PC-9 (cell line): ENCODE measurements around the gene ISX. TPM values are rescaled to one million over a fixed set of nuclear protein-coding genes. Genes with fewer than 3 reads are reported as not detected.

Experiments
- BruUV-seq: library from RNA; stranded (reverse); fragments of 400-500 nt; replicated peaks from 2 replicates; lab custom pipeline; 2021; lab: Mats Ljungman, UMichigan
- CTCF ChIA-PET: fragments of 300-600 bp; sonication (Branson Sonifier 250); formaldehyde crosslinking; loops from one replicate; lab custom pipeline; 2022; ENCODE audit warnings: antibody characterized with exemption; lab: Charles Lee
- POLR2A ChIA-PET: fragments of 300-600 bp; sonication (Branson Sonifier 250); formaldehyde crosslinking; loops from one replicate; lab custom pipeline; 2022; ENCODE audit warnings: antibody characterized with exemption; ENCODE audit not compliant: unreplicated experiment; lab: Charles Lee
- DNase-seq, 2 experiments: peaks; one replicate each; pipeline versions ENCODE4 v3.0.0 to v3.0.0-alpha.2; 2015 to 2022; ENCODE audit warnings: mixed read lengths in 1 of 2
- H2AFZ ChIP-seq: fragments of 200-600 bp; sonication (generic); 2 replicates; pipeline ENCODE4 v1.8.1; 2017; ENCODE audit warnings: antibody characterized with exemption
- H3F3A ChIP-seq: fragments of 200-600 bp; sonication (generic); 2 replicates; pipeline ENCODE4 v1.8.1; 2017; ENCODE audit warnings: antibody characterized with exemption, mild to moderate bottlenecking, low read depth; ENCODE audit not compliant: insufficient read depth
- H3K27ac ChIP-seq: fragments of 200-600 bp; sonication (generic); 2 replicates; pipeline ENCODE4 v1.6.1; 2016; ENCODE audit warnings: mixed run types
- H3K27me3 ChIP-seq: fragments of 200-600 bp; sonication (generic); 2 replicates; pipeline ENCODE4 v1.6.1; 2016; ENCODE audit warnings: low read depth, mixed run types; ENCODE audit not compliant: insufficient read depth
- H3K36me3 ChIP-seq: fragments of 200-600 bp; sonication (generic); 2 replicates; pipeline ENCODE4 v1.6.1; 2016; ENCODE audit warnings: low read depth, mixed run types
- H3K4me1 ChIP-seq: fragments of 200-600 bp; sonication (generic); replicated peaks from 2 replicates; pipeline ENCODE4 v1.6.1; 2016; ENCODE audit warnings: mixed run types; ENCODE audit not compliant: insufficient read depth
- H3K4me2 ChIP-seq: fragments of 200-600 bp; sonication (generic); 2 replicates; pipeline ENCODE4 v1.6.1; 2017; ENCODE audit warnings: mixed run types
- H3K4me3 ChIP-seq: fragments of 200-600 bp; sonication (generic); 2 replicates; pipeline ENCODE4 v1.6.1; 2016; ENCODE audit warnings: mixed run types
- H3K79me2 ChIP-seq: fragments of 200-600 bp; sonication (generic); 2 replicates; pipeline ENCODE4 v1.6.1; 2017; ENCODE audit warnings: low read depth, mixed run types
- H3K9me2 ChIP-seq: fragments of 200-600 bp; sonication (generic); 2 replicates; pipeline ENCODE4 v1.8.1; 2017; ENCODE audit warnings: mild to moderate bottlenecking; ENCODE audit not compliant: insufficient read depth
- H3K9me3 ChIP-seq: fragments of 200-600 bp; sonication (generic); 2 replicates; pipeline ENCODE4 v1.8.1; 2016; ENCODE audit warnings: low read depth; ENCODE audit not compliant: insufficient read depth
- H4K20me1 ChIP-seq: fragments of 200-600 bp; sonication (generic); 2 replicates; pipeline ENCODE4 v1.8.1; 2017; ENCODE audit not compliant: insufficient read depth
- CTCF ChIP-seq: fragments of 200-600 bp; sonication (generic); conservative IDR thresholded peaks from 2 replicates; pipeline ENCODE4 v1.6.1; 2017; ENCODE audit warnings: mixed run types, antibody characterized with exemption, mild to moderate bottlenecking, moderate library complexity
- EZH2 ChIP-seq: fragments of 200-600 bp; sonication (generic); IDR thresholded peaks from 2 replicates; pipeline ENCODE4 v1.8.0; 2017; ENCODE audit warnings: antibody characterized with exemption, low read depth
- intact Hi-C: fragments of 100-400 bp; cut with micrococcal nuclease; formaldehyde crosslinking; loops from one replicate; pipeline ENCODE4 v1.10.0; 2022; ENCODE audit not compliant: unreplicated experiment
- total RNA-seq: library from RNA; stranded (reverse); gene quantifications from 2 replicates; pipeline ENCODE4 v1.2.3, GENCODE V29; 2021

ISX gene
- total RNA-seq, 1 experiment from 2014 or later: not detected

- POLR2A ChIA-PET: no interaction called here
- H3K9me2 ChIP-seq: no peaks in the 10 kb centered on the region
These were observed 68.7 kb downstream of the ISX start for GRCh38 chr22:35134637-35135036.

DNA sequence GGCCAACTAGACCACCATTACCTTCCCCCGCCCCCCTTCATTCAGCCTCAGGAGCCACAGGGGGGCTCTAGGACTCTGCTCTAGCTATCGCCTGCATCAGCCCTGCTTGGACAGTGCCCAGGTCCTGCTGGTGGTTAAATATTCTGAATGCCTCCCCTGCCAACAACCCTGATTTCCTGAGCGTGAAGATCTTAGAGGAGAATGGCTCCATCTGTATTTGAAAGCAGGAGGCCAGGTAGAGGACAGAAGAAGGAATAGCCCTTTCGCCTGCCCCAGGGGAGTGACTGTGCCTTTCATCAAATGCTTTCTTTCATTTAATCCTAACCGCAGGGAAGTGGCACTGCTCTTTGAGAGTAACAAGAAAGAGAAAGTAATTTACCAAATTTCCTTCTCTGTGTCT is 69.2 kb downstream of the ISX start:
- H3K9me3 ChIP-seq: no peaks in the 10 kb centered on the region
- intact Hi-C loops: no loop called here
- H3K36me3 ChIP-seq: no peaks in the 10 kb centered on the region
- H2AFZ ChIP-seq: no peak overlapping the region
- H3K4me2 ChIP-seq: no peak overlapping the region
- no peaks in the 10 kb centered on the region for H3F3A ChIP-seq
- no peak for TF ChIP-seq EZH2
- no peak for TF ChIP-seq CTCF
- H3K4me1 ChIP-seq: no peaks in the 10 kb centered on the region
- no TSS peak for BruUV-seq
- H3K4me3 ChIP-seq: no peak overlapping the region
- H4K20me1 ChIP-seq: no peaks in the 10 kb centered on the region
- no peaks in the 10 kb centered on the region for H3K9me2 ChIP-seq
- ChIA-PET CTCF (no interaction called here), POLR2A (no interaction called here)
- H3K27me3 ChIP-seq: peaks cover 61% of the 10 kb centered on the region
- no peaks in the 10 kb centered on the region for H3K79me2 ChIP-seq
- no peak for DNase-seq
- H3K27ac ChIP-seq: no peak overlapping the region

More at GRCh38 chr22:35134637-35135036, 68.7 kb downstream of the ISX start:
- no peaks in the 10 kb centered on the region for H3K4me1 ChIP-seq
- H3K36me3 ChIP-seq: no peaks in the 10 kb centered on the region
- TF ChIP-seq EZH2: no peak
- TF ChIP-seq CTCF: no peak
- H3K27me3 ChIP-seq: peaks cover 61% of the 10 kb centered on the region
- no peak for DNase-seq
- H4K20me1 ChIP-seq: no peaks in the 10 kb centered on the region
- no peak overlapping the region for H2AFZ ChIP-seq
- H3K4me2 ChIP-seq: no peak overlapping the region
- no peak overlapping the region for H3K4me3 ChIP-seq
- CTCF ChIA-PET: no interaction called here
- no TSS peak for BruUV-seq
- H3K27ac ChIP-seq: no peak overlapping the region
- H3K79me2 ChIP-seq: no peaks in the 10 kb centered on the region
- intact Hi-C loops: no loop called here
- H3K9me3 ChIP-seq: no peaks in the 10 kb centered on the region
- no peaks in the 10 kb centered on the region for H3F3A ChIP-seq

Other genes with a start within 250 kb of the ISX start
- gene HMGXB4, start 191.3 kb downstream of the ISX start, total RNA-seq: 29.2 and 31.1 TPM in 2 replicates
- gene TOM1, start 233.7 kb downstream of the ISX start, total RNA-seq: 43.6 and 45.1 TPM in 2 replicates